Thyroid gland (tissue), 4 donors: Measurements from ENCODE around the gene IL21R.

ENCODE experiments used
- CTCF ChIP-seq, 6 experiments: fragments of 200-600 bp in 3 of 6; fragments of 450-650 bp in 3 of 6; sonication (generic) in 3 of 6; IDR thresholded peaks; one replicate each; pipeline ENCODE4 v1.5.1; 2016 to 2019; ENCODE audit warnings: antibody characterized with exemption in 6 of 6, mild to moderate bottlenecking in 2 of 6, inconsistent platforms in 1 of 6, moderate library complexity in 1 of 6
- POLR2A ChIP-seq, 2 donors: fragments of 450-650 bp; IDR thresholded peaks; one replicate each; pipeline ENCODE4 v1.6.1; 2017; ENCODE audit warnings: antibody characterized with exemption in 2 of 2, mild to moderate bottlenecking in 2 of 2, moderate library complexity in 1 of 2

GRCh38 chr16:27444470-27444869 lies 42.5 kb downstream of the IL21R start:
- no peak for TF ChIP-seq CTCF (IDR thresholded peaks at IDR 0.05)
- TF ChIP-seq POLR2A (IDR thresholded peaks at IDR 0.05): no peak
